Ishikawa (cell line): ENCODE data around the gene NELL1.

Experiments used
- CEBPB ChIP-seq: IDR thresholded peaks from 2 replicates; pipeline ENCODE4 v1.6.1; 2012
- EP300 ChIP-seq: IDR thresholded peaks from 2 replicates; pipeline ENCODE4 v1.6.1; 2012; ENCODE audit warnings: borderline replicate concordance
- MAX ChIP-seq: IDR thresholded peaks from 2 replicates; pipeline ENCODE4 v1.6.1; 2012
- YY1 ChIP-seq: IDR thresholded peaks from 2 replicates; pipeline ENCODE4 v1.6.1; 2012; ENCODE audit warnings: low read depth
- TF ChIP-seq, protein P1 (sequence below): IDR thresholded peaks from 2 replicates; pipeline ENCODE4 v1.6.1; 2012
- TF ChIP-seq, protein P2 (sequence below): IDR thresholded peaks from 2 replicates; pipeline ENCODE4 v1.6.1; 2012; ENCODE audit warnings: low read depth, mild to moderate bottlenecking

- TF ChIP-seq CEBPB, result no peak
- TF ChIP-seq, protein P1, sequence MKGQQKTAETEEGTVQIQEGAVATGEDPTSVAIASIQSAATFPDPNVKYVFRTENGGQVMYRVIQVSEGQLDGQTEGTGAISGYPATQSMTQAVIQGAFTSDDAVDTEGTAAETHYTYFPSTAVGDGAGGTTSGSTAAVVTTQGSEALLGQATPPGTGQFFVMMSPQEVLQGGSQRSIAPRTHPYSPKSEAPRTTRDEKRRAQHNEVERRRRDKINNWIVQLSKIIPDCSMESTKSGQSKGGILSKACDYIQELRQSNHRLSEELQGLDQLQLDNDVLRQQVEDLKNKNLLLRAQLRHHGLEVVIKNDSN, result no peak
- TF ChIP-seq MAX, result no peak
- TF ChIP-seq, protein P2, sequence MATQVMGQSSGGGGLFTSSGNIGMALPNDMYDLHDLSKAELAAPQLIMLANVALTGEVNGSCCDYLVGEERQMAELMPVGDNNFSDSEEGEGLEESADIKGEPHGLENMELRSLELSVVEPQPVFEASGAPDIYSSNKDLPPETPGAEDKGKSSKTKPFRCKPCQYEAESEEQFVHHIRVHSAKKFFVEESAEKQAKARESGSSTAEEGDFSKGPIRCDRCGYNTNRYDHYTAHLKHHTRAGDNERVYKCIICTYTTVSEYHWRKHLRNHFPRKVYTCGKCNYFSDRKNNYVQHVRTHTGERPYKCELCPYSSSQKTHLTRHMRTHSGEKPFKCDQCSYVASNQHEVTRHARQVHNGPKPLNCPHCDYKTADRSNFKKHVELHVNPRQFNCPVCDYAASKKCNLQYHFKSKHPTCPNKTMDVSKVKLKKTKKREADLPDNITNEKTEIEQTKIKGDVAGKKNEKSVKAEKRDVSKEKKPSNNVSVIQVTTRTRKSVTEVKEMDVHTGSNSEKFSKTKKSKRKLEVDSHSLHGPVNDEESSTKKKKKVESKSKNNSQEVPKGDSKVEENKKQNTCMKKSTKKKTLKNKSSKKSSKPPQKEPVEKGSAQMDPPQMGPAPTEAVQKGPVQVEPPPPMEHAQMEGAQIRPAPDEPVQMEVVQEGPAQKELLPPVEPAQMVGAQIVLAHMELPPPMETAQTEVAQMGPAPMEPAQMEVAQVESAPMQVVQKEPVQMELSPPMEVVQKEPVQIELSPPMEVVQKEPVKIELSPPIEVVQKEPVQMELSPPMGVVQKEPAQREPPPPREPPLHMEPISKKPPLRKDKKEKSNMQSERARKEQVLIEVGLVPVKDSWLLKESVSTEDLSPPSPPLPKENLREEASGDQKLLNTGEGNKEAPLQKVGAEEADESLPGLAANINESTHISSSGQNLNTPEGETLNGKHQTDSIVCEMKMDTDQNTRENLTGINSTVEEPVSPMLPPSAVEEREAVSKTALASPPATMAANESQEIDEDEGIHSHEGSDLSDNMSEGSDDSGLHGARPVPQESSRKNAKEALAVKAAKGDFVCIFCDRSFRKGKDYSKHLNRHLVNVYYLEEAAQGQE, result no peak
- TF ChIP-seq EP300, result no peak
- no peak for TF ChIP-seq YY1
Observed at GRCh38 chr11:20824773-20825172, 155.4 kb downstream of the NELL1 start.
